Measurements from ENCODE around the gene RASAL2. TPM values are rescaled to one million over a fixed set of nuclear protein-coding genes. Genes with fewer than 3 reads are reported as not detected.
"Not testable (repeated sequence)": the region's sequence is repeated elsewhere in the genome, so short reads cannot be mapped to it uniquely, and the experiment has no call there.

The RASAL2 gene
- total RNA-seq, 1 experiment from 2014 or later, result 28.7 TPM

DNA sequence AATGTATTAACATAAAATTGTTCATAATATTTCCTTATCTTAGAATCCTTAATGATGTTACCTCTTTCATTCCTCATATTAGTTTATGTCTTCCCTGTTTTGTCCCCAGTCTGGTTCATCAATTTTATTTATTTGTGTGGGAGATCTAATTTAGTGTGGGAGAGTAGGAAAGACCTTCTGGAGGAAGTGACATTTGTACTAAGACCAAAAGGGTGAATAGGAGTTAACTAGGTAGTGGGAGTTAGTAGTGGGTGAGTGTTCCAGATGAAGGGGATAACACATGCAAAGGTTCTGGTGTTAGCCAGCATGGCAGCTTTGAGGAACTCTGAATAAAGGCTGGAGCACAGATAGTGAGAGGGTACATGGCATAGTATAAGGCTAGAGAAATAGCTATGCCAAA, 21.4 kb downstream of the RASAL2 start:
- DNase-seq (ENCODE audit: low read depth), result no peak

DNA sequence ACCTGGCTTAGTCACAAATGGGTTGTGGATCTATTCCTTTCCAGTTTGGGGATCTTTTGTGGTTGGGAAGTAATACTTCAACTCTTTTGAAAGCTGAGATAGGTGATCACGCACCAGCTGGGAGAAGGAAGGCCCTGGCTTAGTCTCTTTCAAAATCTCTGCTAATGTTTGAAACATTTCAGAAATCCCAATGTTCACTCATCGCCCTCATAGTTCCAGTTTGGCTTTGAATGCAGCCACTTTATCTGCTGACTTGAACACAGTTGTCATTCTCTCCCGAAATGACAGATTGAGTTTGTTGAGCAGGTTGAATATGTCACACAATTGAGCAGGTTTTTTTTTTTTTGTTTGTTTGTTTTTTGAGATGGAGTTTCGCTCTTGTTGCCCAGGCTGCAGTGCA, 24.6 kb downstream of the RASAL2 start:
- DNase-seq (ENCODE audit: low read depth), result no peak

DNA sequence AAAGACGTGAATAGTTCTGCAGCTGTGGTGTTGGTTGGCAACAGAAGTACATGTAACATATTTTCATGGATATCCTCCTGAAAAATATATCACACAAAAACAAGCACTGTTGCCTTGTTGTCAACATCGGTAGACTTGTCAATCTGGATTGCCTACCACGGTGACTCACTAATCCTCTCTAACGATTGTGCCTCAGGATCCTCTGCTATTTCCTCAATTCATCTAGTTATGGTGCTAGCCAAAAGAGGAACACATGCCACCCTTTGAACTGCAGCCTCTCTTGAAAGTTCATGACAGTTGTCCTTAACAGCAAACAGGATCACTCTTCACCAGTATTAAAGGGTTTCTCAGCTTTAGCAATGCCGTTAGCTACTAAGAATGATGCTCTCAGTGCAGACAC, 25.7 kb downstream of the RASAL2 start:
- DNase-seq (ENCODE audit: low read depth), result no peak

DNA sequence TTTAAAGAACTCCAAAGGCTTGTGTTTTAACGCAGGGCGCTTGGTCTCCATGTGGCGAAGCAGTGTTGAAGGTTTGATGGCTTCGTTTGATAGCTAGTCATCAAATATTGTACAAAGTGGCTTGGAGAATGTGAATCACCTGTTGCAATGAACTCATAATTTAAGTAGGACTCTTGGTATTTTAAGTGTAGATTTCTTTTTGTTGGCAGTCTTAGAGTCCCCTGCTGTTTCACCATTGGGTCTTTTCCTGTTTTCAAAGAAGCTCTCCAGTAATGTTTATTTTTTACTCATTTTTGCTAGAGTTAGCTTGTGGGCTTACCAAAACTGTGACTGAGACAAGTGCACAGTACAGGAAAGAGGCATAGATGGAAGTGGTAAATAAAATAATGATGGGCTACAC, 26.2 kb downstream of the RASAL2 start:
- no peak for DNase-seq (ENCODE audit: low read depth)

DNA sequence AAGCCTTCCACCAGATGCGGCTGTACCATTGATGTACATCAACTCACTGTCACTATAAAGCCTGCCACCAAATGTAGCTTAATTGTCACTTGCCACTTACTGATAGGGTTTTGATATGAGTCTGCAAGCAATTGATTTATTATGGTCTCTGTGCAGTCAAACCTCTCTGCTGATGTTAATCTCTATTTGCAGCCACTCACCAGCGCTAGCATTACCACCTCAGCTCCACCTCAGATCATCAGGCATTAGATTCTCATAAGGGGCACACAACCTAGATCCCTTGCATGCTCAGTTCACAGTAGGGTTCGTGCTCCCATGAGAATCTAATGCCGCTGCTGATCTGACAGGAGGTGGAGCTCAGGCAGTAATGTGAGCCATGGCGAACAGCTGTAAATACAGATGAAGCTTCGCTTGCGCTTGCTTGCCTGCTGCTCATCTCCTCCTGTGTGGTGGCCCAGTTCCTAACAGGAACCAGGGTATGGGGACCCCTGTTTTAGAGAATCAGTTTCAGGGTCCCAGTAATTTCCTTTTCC, 26.7 kb downstream of the RASAL2 start:
- DNase-seq (ENCODE audit: low read depth), result not testable (repeated sequence)

DNA sequence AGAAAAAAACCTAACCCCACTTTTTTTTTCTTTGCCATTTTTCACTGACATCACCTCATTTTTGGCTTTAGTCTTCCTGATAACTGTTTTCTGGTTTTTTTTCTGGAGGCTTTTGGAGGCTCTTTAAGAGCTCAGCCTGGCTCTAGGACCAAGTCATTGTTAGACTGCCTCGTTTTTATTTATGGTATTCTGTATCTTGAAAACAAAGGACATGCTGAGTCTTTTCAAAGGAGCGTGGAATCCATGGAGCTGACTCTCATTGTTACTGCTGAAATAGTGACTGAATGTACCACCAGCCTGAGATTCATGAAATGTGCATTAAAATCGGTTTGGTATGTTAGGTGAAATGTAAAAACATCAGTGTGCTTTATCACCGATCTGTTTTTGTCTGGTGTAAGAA, 28.0 kb downstream of the RASAL2 start:
- no peak for DNase-seq (ENCODE audit: low read depth)

- no peak for DNase-seq (ENCODE audit: low read depth)
Observed at GRCh38 chr1:178122283-178122682, 28.4 kb downstream of the RASAL2 start.

GRCh38 chr1:178124115-178124514, 30.2 kb downstream of the RASAL2 start:
- no peak for DNase-seq (ENCODE audit: low read depth)

- DNase-seq (ENCODE audit: low read depth), result no peak
Observed at GRCh38 chr1:178126261-178126660, 32.4 kb downstream of the RASAL2 start.

GRCh38 chr1:178126741-178127185, 32.9 kb downstream of the RASAL2 start:
- peak; percentile 97 for DNase-seq (ENCODE audit: low read depth)

DNA sequence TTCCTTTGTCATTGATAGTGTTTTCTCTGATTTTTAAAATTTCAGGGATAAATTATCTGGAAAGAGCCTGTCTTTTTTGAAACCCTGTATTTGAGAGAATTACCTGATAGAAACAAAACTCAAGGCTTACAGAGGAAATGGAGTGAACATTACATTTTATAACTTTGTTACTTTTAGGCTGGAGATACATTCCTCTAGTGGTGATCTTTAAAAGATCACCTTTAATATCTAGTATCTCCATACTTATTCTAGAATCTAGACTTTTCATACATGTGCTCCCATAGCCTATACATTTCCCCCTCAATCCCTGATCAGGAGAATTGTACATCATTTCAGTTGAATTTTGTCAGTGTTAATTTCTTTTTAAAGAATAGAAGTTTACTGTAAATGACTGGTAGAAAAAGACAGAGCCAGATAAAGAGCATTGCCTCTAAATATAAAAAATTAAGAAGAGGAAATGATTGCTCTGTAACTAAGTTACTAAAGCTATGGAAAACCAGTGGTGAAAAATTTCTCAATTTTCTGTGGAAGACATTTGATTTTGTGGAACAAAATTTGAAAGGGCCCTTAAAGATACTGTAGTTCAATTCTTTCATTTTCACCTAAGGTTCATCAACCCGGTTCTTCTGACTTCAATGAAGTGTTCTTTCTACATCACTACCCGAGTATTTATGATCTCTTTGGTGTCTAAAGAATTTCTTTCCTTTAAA, 33.7 kb downstream of the RASAL2 start:
- no peak for DNase-seq (ENCODE audit: low read depth)

DNA sequence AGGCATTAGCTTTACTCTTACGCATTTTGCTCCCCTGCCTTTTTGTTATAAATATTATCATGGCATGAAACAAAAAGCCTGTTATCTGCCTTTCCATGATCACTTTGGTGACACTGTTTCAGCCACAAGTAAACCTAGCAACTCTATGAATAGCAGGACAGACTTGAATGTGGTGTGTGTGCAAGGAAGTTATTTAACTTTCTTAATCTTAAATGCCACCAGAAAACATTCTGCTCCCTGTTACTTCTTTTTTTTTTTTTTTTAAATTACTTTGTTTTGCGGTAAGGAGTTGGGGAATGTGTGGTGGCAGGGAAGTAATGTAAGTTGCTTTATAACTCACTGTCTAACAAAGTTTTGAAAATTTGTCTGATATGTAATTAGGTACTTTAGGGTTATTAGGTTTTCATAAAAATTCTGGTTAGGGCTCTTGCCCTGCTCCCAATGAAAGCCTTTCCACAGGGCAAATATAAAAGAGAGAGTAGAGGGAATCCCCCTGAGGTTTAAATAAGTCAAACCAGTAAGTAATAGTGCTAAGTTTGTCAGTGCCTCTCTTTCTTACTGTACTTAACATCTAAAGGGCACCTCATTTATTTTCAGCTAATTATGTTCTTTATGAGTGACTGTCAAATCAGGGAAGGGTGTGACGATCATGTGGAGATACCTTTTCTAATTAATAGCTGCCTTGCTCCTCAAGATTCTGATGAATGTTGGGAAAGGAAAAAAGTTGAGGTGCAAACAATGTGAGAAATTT, 39.5 kb downstream of the RASAL2 start:
- DNase-seq (ENCODE audit: low read depth), result no peak

- DNase-seq (ENCODE audit: low read depth), result peak; percentile 85
Observed at GRCh38 chr1:178134061-178134460, 40.2 kb downstream of the RASAL2 start.

DNA sequence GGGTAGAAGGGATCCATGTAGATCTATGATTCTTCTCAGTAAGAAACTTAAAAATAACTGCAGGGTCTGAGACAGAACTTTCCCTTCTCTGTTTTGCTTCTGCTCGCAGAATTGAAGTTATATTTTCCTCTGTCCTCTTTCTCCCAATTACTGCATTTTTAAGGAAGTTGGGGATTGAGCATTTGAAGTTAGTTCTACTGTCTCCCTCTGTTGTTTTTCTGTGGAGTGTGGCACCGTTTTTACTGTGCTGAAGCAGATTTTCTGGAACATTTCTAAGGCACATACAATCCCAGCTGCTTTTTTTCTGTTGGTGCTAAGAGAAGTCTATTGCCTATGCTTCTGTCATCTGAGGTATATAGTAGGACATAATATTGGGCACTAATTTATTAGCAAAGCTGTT, 43.3 kb downstream of the RASAL2 start:
- no peak for DNase-seq (ENCODE audit: low read depth)

- no peak for DNase-seq (ENCODE audit: low read depth)
Observed at GRCh38 chr1:178142806-178143205, 48.9 kb downstream of the RASAL2 start.

DNA sequence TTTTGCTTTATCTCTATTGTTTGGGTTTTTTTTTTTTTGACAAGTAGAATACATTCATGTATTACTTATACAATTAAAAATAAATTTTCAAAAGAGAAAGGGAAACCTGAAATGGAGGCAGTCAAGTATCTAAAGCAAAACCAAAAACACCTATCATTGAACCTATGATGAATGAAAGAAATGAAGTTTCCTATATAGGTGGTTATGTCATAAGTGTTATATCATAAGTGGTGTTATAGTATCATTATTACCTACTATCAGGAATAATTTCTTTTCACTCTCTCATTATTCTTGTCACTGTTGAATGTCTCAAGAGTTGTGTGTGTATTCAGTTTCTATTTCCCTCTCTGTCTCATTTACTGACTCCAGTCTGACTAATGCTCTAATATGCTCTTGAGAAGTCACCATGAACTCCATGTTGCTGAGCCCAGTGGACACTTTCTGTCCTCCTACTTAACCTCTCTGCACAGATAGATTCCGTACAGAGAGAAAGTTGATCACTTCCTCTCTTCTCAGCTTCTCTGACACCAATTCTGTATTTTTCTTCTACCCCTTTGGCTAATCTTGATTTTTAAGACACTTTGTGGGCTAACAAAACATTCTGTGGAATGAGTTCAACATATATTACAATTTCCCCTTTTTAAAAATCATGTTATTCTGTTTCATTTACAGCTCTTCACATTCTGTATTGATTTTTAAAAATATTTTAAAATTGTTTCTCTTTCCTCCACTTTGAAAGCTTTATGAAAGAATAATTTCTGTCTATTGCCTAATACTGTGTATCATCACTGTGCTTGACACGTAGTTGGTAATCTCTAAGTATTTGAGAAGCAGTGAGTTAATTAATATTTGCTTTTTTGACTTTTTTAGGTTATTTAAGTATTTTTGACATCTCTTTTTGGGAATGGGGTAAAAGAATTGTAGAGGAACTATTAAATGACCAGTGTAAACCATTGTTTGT, 50.1 kb downstream of the RASAL2 start:
- no peak for DNase-seq (ENCODE audit: low read depth)

DNA sequence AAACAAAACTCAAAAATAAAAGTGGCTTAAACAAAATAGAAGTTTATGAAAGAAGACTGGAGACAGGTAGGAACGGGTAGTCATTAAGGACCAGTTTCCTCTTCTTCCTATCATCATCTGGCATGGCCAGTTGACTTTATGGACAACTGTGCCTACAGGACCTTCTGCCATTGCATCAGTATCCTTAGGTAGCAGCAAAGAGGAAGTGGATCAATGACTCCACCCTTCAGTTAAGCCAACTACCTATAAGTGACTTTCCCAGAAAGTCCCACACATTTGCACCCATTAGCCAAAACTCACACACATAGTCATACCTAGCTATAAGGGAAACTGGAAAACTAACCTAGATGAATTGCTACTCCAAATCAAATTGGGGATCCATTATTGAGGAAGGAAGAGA, 51.7 kb downstream of the RASAL2 start:
- no peak for DNase-seq (ENCODE audit: low read depth)

DNA sequence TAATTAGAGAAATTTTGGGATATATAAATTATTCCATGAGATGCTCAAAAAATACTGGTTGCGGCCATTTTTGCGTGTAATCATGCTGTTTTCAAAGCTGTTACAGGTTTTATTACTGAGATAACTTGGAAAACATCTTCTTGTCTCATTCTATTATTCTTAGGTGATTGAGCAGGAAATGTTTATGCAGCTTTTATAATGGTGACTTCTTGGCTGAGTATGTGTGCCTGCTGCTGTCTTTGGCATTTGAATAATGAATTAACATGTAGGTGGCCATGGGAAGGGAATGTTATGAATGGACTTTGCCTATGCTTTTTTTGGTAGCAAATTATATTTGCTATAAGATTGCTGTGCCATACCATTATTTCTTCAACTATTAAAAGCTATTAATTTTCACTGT, 52.5 kb downstream of the RASAL2 start:
- no peak for DNase-seq (ENCODE audit: low read depth)

DNA sequence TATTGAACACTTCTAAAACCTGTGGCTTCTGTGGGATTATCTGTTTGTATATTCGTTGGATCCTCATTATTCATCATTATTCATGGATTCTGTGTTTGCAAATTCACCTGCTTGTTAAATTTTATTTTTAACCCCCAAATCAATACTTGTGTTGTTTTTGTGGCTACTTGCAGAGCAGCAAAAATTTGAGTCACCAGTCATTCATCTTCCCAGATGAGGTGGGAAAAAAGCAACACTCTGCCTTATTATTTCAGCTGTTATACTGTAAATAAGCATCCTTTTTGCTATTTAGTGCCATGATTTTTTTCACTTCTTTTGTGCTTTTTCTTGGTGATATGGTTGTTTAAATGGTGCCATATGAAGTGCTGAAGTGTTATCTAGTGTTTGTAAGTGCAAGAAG, 56.7 kb downstream of the RASAL2 start:
- no peak for DNase-seq (ENCODE audit: low read depth)

DNA sequence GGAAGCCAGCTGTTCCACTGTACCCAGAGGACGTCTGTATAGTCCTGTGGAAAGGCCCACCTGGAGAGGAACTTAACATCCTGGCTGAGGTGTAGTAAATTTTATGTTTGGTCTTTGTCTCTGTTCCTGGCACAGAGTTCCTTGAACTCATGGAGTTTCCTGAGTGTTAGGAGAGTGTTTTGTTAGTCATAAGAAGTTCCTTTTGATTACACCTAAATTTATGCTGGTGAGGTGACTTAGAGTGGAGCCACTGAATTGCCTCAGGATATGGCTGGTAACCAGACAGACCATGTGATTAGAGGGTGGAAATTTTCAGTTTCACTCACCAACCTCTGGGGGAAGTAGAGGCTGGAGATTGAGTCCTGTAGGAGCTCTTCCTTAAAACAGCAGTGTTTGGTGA, 57.9 kb downstream of the RASAL2 start:
- DNase-seq (ENCODE audit: low read depth), result peak; percentile 38

DNA sequence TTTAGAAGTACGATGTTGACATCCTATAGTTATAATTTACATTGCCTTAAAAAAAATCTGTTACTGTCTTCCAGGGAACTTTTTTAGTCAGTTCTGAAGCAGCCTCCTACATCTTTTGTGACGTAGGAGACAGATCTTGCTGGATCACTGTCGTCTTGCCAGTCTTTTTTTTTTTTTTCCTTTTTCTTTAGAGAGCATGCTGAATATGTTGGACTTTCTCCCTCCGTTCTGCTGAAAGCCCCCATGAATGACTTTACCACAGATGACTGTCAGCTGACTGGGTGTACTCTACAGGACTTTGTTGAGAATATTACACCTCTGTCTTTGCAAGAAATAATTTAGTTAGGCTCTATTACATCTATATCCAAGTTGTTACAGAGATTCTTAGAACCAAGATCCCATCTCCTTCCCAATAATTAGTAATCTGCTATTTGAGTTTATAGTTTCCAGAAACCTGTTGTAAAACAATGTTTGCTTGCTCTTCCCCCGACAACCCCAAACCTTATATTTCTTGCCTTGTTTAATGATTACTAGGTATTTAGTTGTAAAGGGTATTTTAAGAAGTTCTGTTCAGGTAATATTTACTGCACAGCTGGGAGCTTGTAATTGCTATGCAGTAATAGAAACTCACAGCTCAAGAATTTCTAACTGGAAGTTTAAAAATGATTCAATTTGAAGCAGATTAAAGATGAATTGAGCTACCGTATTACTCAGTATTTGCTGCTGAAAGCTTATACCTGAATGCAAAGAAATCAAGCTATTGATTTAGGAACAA, 61.8 kb downstream of the RASAL2 start:
- no peak for DNase-seq (ENCODE audit: low read depth)

All from HT1080 (cell line).